Measurements from ENCODE around the gene CXCR1. TPM values are rescaled to one million over a fixed set of nuclear protein-coding genes. Genes with fewer than 3 reads are reported as not detected.

CXCR1 gene
- total RNA-seq, 2 experiments from 2014 or later = not detected

Other genes starting within 250 kb of the CXCR1 start
- gene TNS1, start 164.0 kb downstream of the CXCR1 start, total RNA-seq (2014; rRNA removed; shearing (Covaris generic)) = not detected in 2 replicates
- gene TNS1, start 164.0 kb downstream of the CXCR1 start, total RNA-seq (2022) = not detected in 2 replicates
- gene RUFY4, start 97.7 kb downstream of the CXCR1 start, total RNA-seq (2014; rRNA removed; shearing (Covaris generic)) = not detected in 2 replicates
- not detected in 2 replicates for gene RUFY4, start 97.7 kb downstream of the CXCR1 start, total RNA-seq (2022)
- not detected in 2 replicates for gene CXCR2, start 40.9 kb downstream of the CXCR1 start, total RNA-seq (2014; rRNA removed; shearing (Covaris generic))
- gene CXCR2, start 40.9 kb downstream of the CXCR1 start, total RNA-seq (2022) = not detected in 2 replicates
- 257 and 264 TPM in 2 replicates for gene ARPC2, start 50.2 kb upstream of the CXCR1 start, total RNA-seq (2014; rRNA removed; shearing (Covaris generic))
- 512 and 545 TPM in 2 replicates for gene ARPC2, start 50.2 kb upstream of the CXCR1 start, total RNA-seq (2022)
- 0.22 TPM in 1 of 2 replicates, not detected in the other for gene GPBAR1, start 94.1 kb upstream of the CXCR1 start, total RNA-seq (2014; rRNA removed; shearing (Covaris generic))
- gene GPBAR1, start 94.1 kb upstream of the CXCR1 start, total RNA-seq (2022) = 0.40 and 0.44 TPM in 2 replicates
- gene AAMP, start 103.2 kb upstream of the CXCR1 start, total RNA-seq (2014; rRNA removed; shearing (Covaris generic)) = 97.0 and 136 TPM in 2 replicates
- 59.7 and 68.7 TPM in 2 replicates for gene AAMP, start 103.2 kb upstream of the CXCR1 start, total RNA-seq (2022)
- gene PNKD, start 103.6 kb upstream of the CXCR1 start, total RNA-seq (2014; rRNA removed; shearing (Covaris generic)) = 65.9 and 66.3 TPM in 2 replicates
- 62.2 and 74.5 TPM in 2 replicates for gene PNKD, start 103.6 kb upstream of the CXCR1 start, total RNA-seq (2022)
- 18.9 and 30.3 TPM in 2 replicates for gene TMBIM1, start 125.5 kb upstream of the CXCR1 start, total RNA-seq (2014; rRNA removed; shearing (Covaris generic))
- gene TMBIM1, start 125.5 kb upstream of the CXCR1 start, total RNA-seq (2022) = 26.9 and 27.6 TPM in 2 replicates
- gene CATIP, start 189.9 kb upstream of the CXCR1 start, total RNA-seq (2014; rRNA removed; shearing (Covaris generic)) = not detected in 2 replicates
- not detected in 2 replicates for gene CATIP, start 189.9 kb upstream of the CXCR1 start, total RNA-seq (2022)
- gene SLC11A1, start 215.3 kb upstream of the CXCR1 start, total RNA-seq (2014; rRNA removed; shearing (Covaris generic)) = 0.31 and 0.57 TPM in 2 replicates
- gene SLC11A1, start 215.3 kb upstream of the CXCR1 start, total RNA-seq (2022) = 0.59 and 0.78 TPM in 2 replicates
- gene CTDSP1, start 232.9 kb upstream of the CXCR1 start, total RNA-seq (2014; rRNA removed; shearing (Covaris generic)) = 74.0 and 95.3 TPM in 2 replicates
- gene CTDSP1, start 232.9 kb upstream of the CXCR1 start, total RNA-seq (2022) = 140 and 152 TPM in 2 replicates